ENCODE measurements around the gene KRTAP2-4.

GRCh38 chr17:41067281-41067680, 1.6 kb upstream of the KRTAP2-4 start:
- TF ChIP-seq POLR2A (IDR thresholded peaks at IDR 0.05) (no peak), CTCF (IDR thresholded peaks at IDR 0.05) (no peak), POLR2AphosphoS5 (IDR thresholded peaks at IDR 0.05) (no peak), EP300 (IDR thresholded peaks at IDR 0.05) (no peak)

All from stomach (tissue), 4 donors.